H1 (cell line): Measurements from ENCODE around the gene ADTRP. TPM values are rescaled to one million over a fixed set of nuclear protein-coding genes. Genes with fewer than 3 reads are reported as not detected.

Experiments
- CTCF ChIA-PET: fragments of 300-600 bp; sonication (Branson Sonifier 250); formaldehyde crosslinking; loops from one replicate; lab custom pipeline; 2021; ENCODE audit not compliant: partially characterized antibody; lab: Charles Lee
- POLR2A ChIA-PET: fragments of 300-600 bp; sonication (Branson Sonifier 250); formaldehyde crosslinking; loops from one replicate; lab custom pipeline; 2021; ENCODE audit warnings: inconsistent platforms; ENCODE audit not compliant: partially characterized antibody; lab: Charles Lee
- DNase-seq, 2 experiments: peaks; one replicate each; pipeline versions ENCODE4 v3.0.0 to v3.0.0-alpha.2; 2010 to 2022; ENCODE audit warnings: low spot score in 2 of 2, low read depth in 1 of 2, mixed read lengths in 1 of 2
- FAIRE-seq: peaks from 2 replicates; lab custom pipeline; 2011; peaks lifted over from hg19 to GRCh38; lab: Jason Lieb, UNC
- H2AFZ ChIP-seq: 2 replicates; pipeline ENCODE4 v1.8.1; 2012; ENCODE audit warnings: low read length, inconsistent platforms
- H2AK5ac ChIP-seq: 2 replicates; pipeline ENCODE4 v1.6.1; 2013; ENCODE audit warnings: low read depth, low read length
- H2BK120ac ChIP-seq: replicated peaks from 2 replicates; pipeline ENCODE3; 2013; ENCODE audit warnings: low read depth, low read length, inconsistent platforms
- H2BK12ac ChIP-seq: 2 replicates; pipeline ENCODE4 v1.6.1; 2013; ENCODE audit warnings: low read depth, low read length
- H2BK15ac ChIP-seq: 2 replicates; pipeline ENCODE4 v1.6.1; 2013; ENCODE audit warnings: low read length
- H2BK20ac ChIP-seq: 2 replicates; pipeline ENCODE4 v1.6.1; 2013; ENCODE audit warnings: low read length
- H2BK5ac ChIP-seq: 2 replicates; pipeline ENCODE4 v1.6.1; 2013; ENCODE audit warnings: low read depth, low read length
- H3K14ac ChIP-seq: 2 replicates; pipeline ENCODE4 v1.6.1; 2013; ENCODE audit warnings: inconsistent platforms; ENCODE audit not compliant: insufficient read length
- H3K18ac ChIP-seq: 2 replicates; pipeline ENCODE4 v1.6.1; 2013; ENCODE audit warnings: low read length; ENCODE audit errors: extremely low read depth
- H3K23ac ChIP-seq: 2 replicates; pipeline ENCODE4 v1.6.1; 2013; ENCODE audit warnings: inconsistent platforms; ENCODE audit not compliant: insufficient read length
- H3K23me2 ChIP-seq: 2 replicates; pipeline ENCODE4 v1.6.1; 2013; ENCODE audit warnings: low read depth, low read length
- H3K27ac ChIP-seq: 2 replicates; pipeline ENCODE4 v1.6.1; 2011; ENCODE audit warnings: low read depth, low read length, inconsistent platforms
- H3K27me3 ChIP-seq, 4 experiments: replicated peaks in 1 of 4; 1 replicate in 1 of 4; 2 replicates in 3 of 4; pipeline versions ENCODE4 v1.6.1 to v1.8.1; 2011 to 2013; ENCODE audit warnings: low read length in 3 of 4, mild to moderate bottlenecking in 3 of 4, inconsistent platforms in 2 of 4, mixed read lengths in 2 of 4, moderate library complexity in 1 of 4; ENCODE audit not compliant: control insufficient read depth in 3 of 4, insufficient read depth in 3 of 4; ENCODE audit errors: extremely low read depth in 1 of 4
- H3K36me3 ChIP-seq, 4 experiments: 2 replicates each; pipeline versions ENCODE4 v1.6.1 to v1.8.1; 2011 to 2013; ENCODE audit warnings: mild to moderate bottlenecking in 4 of 4, low read length in 3 of 4, moderate library complexity in 2 of 4, control low read depth in 1 of 4, inconsistent platforms in 1 of 4; ENCODE audit not compliant: insufficient read depth in 4 of 4, control insufficient read depth in 2 of 4
- H3K4ac ChIP-seq: replicated peaks from 2 replicates; pipeline ENCODE3; 2013; ENCODE audit warnings: low read length, low read depth, mixed read lengths, inconsistent platforms; ENCODE audit not compliant: insufficient read length
- H3K4me1 ChIP-seq, 4 experiments: replicated peaks in 1 of 4; 1 replicate in 1 of 4; 2 replicates in 3 of 4; pipeline versions ENCODE4 v1.6.1 to v1.8.1; 2011 to 2013; ENCODE audit warnings: low read length in 3 of 4, inconsistent platforms in 2 of 4, mixed read lengths in 1 of 4; ENCODE audit not compliant: insufficient read depth in 4 of 4, control insufficient read depth in 3 of 4
- H3K4me2 ChIP-seq, 2 experiments: 2 replicates each; pipeline versions ENCODE4 v1.6.1 to v1.8.1; 2011 to 2013; ENCODE audit warnings: low read depth in 2 of 2, low read length in 2 of 2, control low read depth in 1 of 2, inconsistent platforms in 1 of 2, mild to moderate bottlenecking in 1 of 2; ENCODE audit not compliant: insufficient read depth in 1 of 2
- H3K4me3 ChIP-seq, 4 experiments: fragments of 200-600, 300-600 bp in 1 of 4; sonication (generic), shearing (Covaris generic), sonication (Bioruptor Twin) in 1 of 4; 2 replicates each; pipeline versions ENCODE4 v1.5.1 to v1.8.1; 2011 to 2016; ENCODE audit warnings: low read length in 4 of 4, low read depth in 3 of 4, control low read depth in 2 of 4, inconsistent platforms in 2 of 4, mild to moderate bottlenecking in 2 of 4, mixed read lengths in 1 of 4, moderate library complexity in 1 of 4; ENCODE audit not compliant: insufficient read depth in 2 of 4; ENCODE audit errors: extremely low read depth in 1 of 4
- H3K56ac ChIP-seq: replicated peaks from 2 replicates; pipeline ENCODE3; 2013; ENCODE audit warnings: low read depth, mild to moderate bottlenecking, mixed read lengths, low read length, inconsistent platforms; ENCODE audit not compliant: insufficient read length
- H3K79me1 ChIP-seq: 2 replicates; pipeline ENCODE4 v1.6.1; 2013; ENCODE audit warnings: low read depth, low read length, control low read depth
- H3K79me2 ChIP-seq, 2 experiments: 2 replicates each; pipeline versions ENCODE4 v1.6.1 to v1.8.1; 2012 to 2013; ENCODE audit warnings: low read length in 2 of 2, mild to moderate bottlenecking in 2 of 2, inconsistent platforms in 1 of 2; ENCODE audit not compliant: insufficient read depth in 2 of 2, control insufficient read depth in 1 of 2
- H3K9ac ChIP-seq, 4 experiments: replicated peaks in 1 of 4; 1 replicate in 1 of 4; 2 replicates in 3 of 4; pipeline versions ENCODE4 v1.6.1 to v1.8.1; 2011 to 2013; ENCODE audit warnings: low read depth in 3 of 4, low read length in 3 of 4, control low read depth in 2 of 4, mild to moderate bottlenecking in 2 of 4, moderate library complexity in 2 of 4, inconsistent platforms in 1 of 4; ENCODE audit errors: extremely low read depth in 1 of 4
- H3K9me3 ChIP-seq, 2 experiments: 2 replicates each; pipeline versions ENCODE4 v1.6.1 to v1.8.1; 2012 to 2013; ENCODE audit warnings: mild to moderate bottlenecking in 2 of 2, moderate library complexity in 2 of 2, control low read depth in 1 of 2, inconsistent platforms in 1 of 2, low read depth in 1 of 2, low read length in 1 of 2, mixed read lengths in 1 of 2; ENCODE audit not compliant: insufficient read depth in 2 of 2
- H4K20me1 ChIP-seq, 2 experiments: replicated peaks in 1 of 2; 2 replicates each; pipeline versions ENCODE3 to v1.8.1; 2011 to 2013; ENCODE audit warnings: inconsistent platforms in 2 of 2, low read length in 2 of 2, mild to moderate bottlenecking in 1 of 2; ENCODE audit not compliant: insufficient read depth in 2 of 2, control insufficient read depth in 1 of 2
- H4K5ac ChIP-seq: 2 replicates; pipeline ENCODE4 v1.6.1; 2013; ENCODE audit warnings: low read length, low read depth, mixed read lengths, inconsistent platforms; ENCODE audit not compliant: insufficient read length
- H4K8ac ChIP-seq: 2 replicates; pipeline ENCODE4 v1.8.0; 2013; ENCODE audit warnings: mild to moderate bottlenecking, moderate library complexity, low read length, inconsistent platforms; ENCODE audit not compliant: insufficient read depth; ENCODE audit errors: extremely low read depth
- H4K91ac ChIP-seq: replicated peaks from 2 replicates; pipeline ENCODE3; 2013; ENCODE audit warnings: low read length, mixed read lengths, inconsistent platforms; ENCODE audit not compliant: insufficient read length
- NANOG ChIP-seq: IDR thresholded peaks from 2 replicates; pipeline ENCODE4 v1.6.1; 2011; ENCODE audit warnings: low read length, low read depth, mild to moderate bottlenecking, inconsistent platforms; ENCODE audit not compliant: insufficient read depth, poor library complexity, severe bottlenecking
- SP1 ChIP-seq: IDR thresholded peaks from 2 replicates; pipeline ENCODE4 v1.6.1; 2011; ENCODE audit warnings: low read depth, low read length
- WGBS, 2 experiments: shearing (Covaris generic) in 1 of 2; methylation state at CpG; one replicate each; pipeline versions ENCODE4 v1.1.6 to v1.1.7; 2013 to 2015; ENCODE audit warnings: low lambda C conversion rate in 2 of 2, mixed read lengths in 2 of 2, inconsistent platforms in 1 of 2, low coverage in 1 of 2, missing lambda C conversion rate in 1 of 2; ENCODE audit not compliant: insufficient replicate concordance in 2 of 2, insufficient coverage in 1 of 2, insufficient read length in 1 of 2; ENCODE audit errors: extremely low coverage in 1 of 2, missing lambda C conversion rate in 1 of 2; 5-methylcytosine and 5-hydroxymethylcytosine counted together
- polyA plus RNA-seq, 7 experiments: library from polyadenylated mRNA; depleted of rRNA in 3 of 7; stranded (reverse) in 5 of 7; unstranded in 2 of 7; fragments of >200 nt in 5 of 7; fragments of 200-250 nt in 2 of 7; gene quantifications; 1 replicate in 5 of 7; 2 replicates in 1 of 7; 4 replicates in 1 of 7; pipeline versions ENCODE4 v1.2.1 to v1.2.3, GENCODE V29; 2011 to 2013; ENCODE audit warnings: missing spikeins in 2 of 7, mixed read lengths in 2 of 7
- total RNA-seq: library from RNA; stranded (reverse); fragmentation: NEBNext Ultra II Directional; extraction: Animal tissue kit (Norgen Biotek cat#: 25700); gene quantifications from 2 replicates; pipeline ENCODE4 v1.2.1, GENCODE V29; 2021

The ADTRP gene
- total and polyA plus RNA-seq, 2 of the 8 experiments (the other 6 are each of a cell fraction or from before 2014, with no cell fraction given) = 0.08 to 0.45 TPM

GRCh38 chr6:11782524-11782923 lies 3.9 kb upstream of the ADTRP start:
- Histone ChIP-seq H3K9me3 (no peaks in the 10 kb centered on the region), H3K4me2 (no peak overlapping the region), H3K27ac (no peak overlapping the region), H2BK5ac (no peak overlapping the region), H2AFZ (no peak overlapping the region), H3K27me3 (no peaks in the 10 kb centered on the region), H2BK120ac (no peak overlapping the region), H4K20me1 (no peaks in the 10 kb centered on the region), H2BK12ac (no peak overlapping the region), H2AK5ac (no peak overlapping the region), H4K91ac (no peak overlapping the region), H3K14ac (no peak overlapping the region), H3K23ac (no peak overlapping the region), H3K4me3 (no peak overlapping the region), H3K18ac (no peak overlapping the region), H4K5ac (no peak overlapping the region), H3K9ac (no peak overlapping the region), H3K56ac (no peak overlapping the region), H4K8ac (no peak overlapping the region), H3K79me1 (no peaks in the 10 kb centered on the region), H3K79me2 (no peaks in the 10 kb centered on the region), H2BK20ac (no peak overlapping the region), H3K4me1 (no peaks in the 10 kb centered on the region), H3K36me3 (no peaks in the 10 kb centered on the region), H2BK15ac (no peak overlapping the region), H3K4ac (no peak overlapping the region), H3K23me2 (no peaks in the 10 kb centered on the region)
- ChIA-PET CTCF (interaction anchor here (1.2 kb wide), 2 partner anchors 7 to 81 kb away, joined by 3 read pairs; no protein-coding TSS in a partner anchor), POLR2A (no interaction called here)
- no peak for FAIRE-seq
- WGBS, 2 experiments = 80% methylated on average over 4 of the region's 4 CpGs; no CpG with 5 or more reads in 1 of the 2 experiments
- no peak for TF ChIP-seq NANOG
- TF ChIP-seq SP1 = no peak
- no peak for DNase-seq
